Panc1 (cell line): Measurements from ENCODE around the gene PROM2. TPM values are rescaled to one million over a fixed set of nuclear protein-coding genes. Genes with fewer than 3 reads are reported as not detected.

ENCODE experiments used
- ATAC-seq: fragments of 200-7000 bp; cut with Tn5 transposase; 2 replicates; pipeline ENCODE4 v1.9.1; 2020; ENCODE audit warnings: mild to moderate bottlenecking, moderate library complexity
- BruUV-seq: library from RNA; stranded (reverse); fragments of 400-500 nt; replicated peaks from 2 replicates; lab custom pipeline; 2021; lab: Mats Ljungman, UMichigan
- CTCF ChIA-PET: fragments of 300-600 bp; sonication (Branson Sonifier 250); formaldehyde crosslinking; loops from one replicate; lab custom pipeline; 2022; ENCODE audit warnings: antibody characterized with exemption; lab: Charles Lee
- POLR2A ChIA-PET: fragments of 300-600 bp; sonication (Branson Sonifier 250); formaldehyde crosslinking; loops from one replicate; lab custom pipeline; 2022; ENCODE audit warnings: antibody characterized with exemption; lab: Charles Lee
- DNase-seq: peaks from one replicate; pipeline ENCODE4 v3.0.0-alpha.2; 2010; ENCODE audit warnings: low read depth, low spot score
- H3K27ac ChIP-seq: 2 replicates; pipeline ENCODE4 v1.5.1; 2011; ENCODE audit warnings: mild to moderate bottlenecking, low read length, inconsistent platforms
- H3K27me3 ChIP-seq: fragments of 200-500 bp; sonication (Bioruptor generic); 2 replicates; pipeline ENCODE4 v1.6.0; 2014; ENCODE audit warnings: low read length, inconsistent platforms; ENCODE audit not compliant: control insufficient read depth, insufficient read depth
- H3K36me3 ChIP-seq: fragments of 200-500 bp; sonication (Bioruptor generic); 2 replicates; pipeline ENCODE4 v1.5.1; 2014; ENCODE audit warnings: inconsistent platforms, mild to moderate bottlenecking, low read length, moderate library complexity; ENCODE audit not compliant: control insufficient read depth, insufficient read depth
- H3K4me1 ChIP-seq: 2 replicates; pipeline ENCODE4 v1.5.1; 2011; ENCODE audit warnings: inconsistent platforms, mild to moderate bottlenecking, low read length, moderate library complexity; ENCODE audit not compliant: control insufficient read depth, insufficient read depth
- H3K4me3 ChIP-seq, 2 experiments: 2 replicates each; pipeline ENCODE4 v1.5.1; 2011 to 2012; ENCODE audit warnings: low read depth in 2 of 2, low read length in 2 of 2, mild to moderate bottlenecking in 2 of 2, inconsistent platforms in 1 of 2, moderate library complexity in 1 of 2
- H3K9me3 ChIP-seq: fragments of 200-500 bp; sonication (Bioruptor generic); 2 replicates; pipeline ENCODE4 v1.5.1; 2014; ENCODE audit warnings: low read depth, mild to moderate bottlenecking, inconsistent platforms, low read length, moderate library complexity; ENCODE audit not compliant: control insufficient read depth, insufficient read depth
- CTCF ChIP-seq: fragments of 450-650 bp; IDR thresholded peaks from 2 replicates; pipeline ENCODE4 v1.5.1; 2017; ENCODE audit warnings: mild to moderate bottlenecking
- POLR2AphosphoS5 ChIP-seq: IDR thresholded peaks from 2 replicates; pipeline ENCODE4 v1.6.1; 2012; ENCODE audit warnings: mild to moderate bottlenecking, low read depth, low read length, moderate library complexity
- SIN3A ChIP-seq: IDR thresholded peaks from 2 replicates; pipeline ENCODE4 v1.6.1; 2012; ENCODE audit warnings: low read depth, mild to moderate bottlenecking, low read length, moderate library complexity, borderline replicate concordance; ENCODE audit not compliant: insufficient read depth
- TCF7L2 ChIP-seq: IDR thresholded peaks from 2 replicates; pipeline ENCODE4 v1.6.1; 2011; ENCODE audit warnings: mild to moderate bottlenecking, low read depth, low read length, inconsistent platforms
- in situ Hi-C: cut with HindIII; loops from 2 replicates; pipeline ENCODE4 v1.10.0; 2016; ENCODE audit warnings: low sequenced_read_pairs, low pct_unique_long_range_greater_than_20kb
- intact Hi-C: fragments of 100-400 bp; cut with micrococcal nuclease; formaldehyde crosslinking; loops from one replicate; pipeline ENCODE4 v1.10.0; 2022; ENCODE audit not compliant: unreplicated experiment
- total RNA-seq: library from RNA; stranded (reverse); gene quantifications from one replicate; pipeline ENCODE4 v1.2.1, GENCODE V29; 2021; ENCODE audit not compliant: unreplicated experiment
- TF ChIP-seq, protein P1 (sequence below), 2 experiments: IDR thresholded peaks; 2 replicates each; pipeline ENCODE4 v1.6.1; 2011 to 2012; ENCODE audit warnings: low read depth in 2 of 2, control low read depth in 1 of 2, low read length in 1 of 2, mild to moderate bottlenecking in 1 of 2, moderate library complexity in 1 of 2; ENCODE audit not compliant: insufficient read depth in 1 of 2

The PROM2 gene
- total RNA-seq, 1 experiment from 2014 or later = 1.4 TPM

DNA sequence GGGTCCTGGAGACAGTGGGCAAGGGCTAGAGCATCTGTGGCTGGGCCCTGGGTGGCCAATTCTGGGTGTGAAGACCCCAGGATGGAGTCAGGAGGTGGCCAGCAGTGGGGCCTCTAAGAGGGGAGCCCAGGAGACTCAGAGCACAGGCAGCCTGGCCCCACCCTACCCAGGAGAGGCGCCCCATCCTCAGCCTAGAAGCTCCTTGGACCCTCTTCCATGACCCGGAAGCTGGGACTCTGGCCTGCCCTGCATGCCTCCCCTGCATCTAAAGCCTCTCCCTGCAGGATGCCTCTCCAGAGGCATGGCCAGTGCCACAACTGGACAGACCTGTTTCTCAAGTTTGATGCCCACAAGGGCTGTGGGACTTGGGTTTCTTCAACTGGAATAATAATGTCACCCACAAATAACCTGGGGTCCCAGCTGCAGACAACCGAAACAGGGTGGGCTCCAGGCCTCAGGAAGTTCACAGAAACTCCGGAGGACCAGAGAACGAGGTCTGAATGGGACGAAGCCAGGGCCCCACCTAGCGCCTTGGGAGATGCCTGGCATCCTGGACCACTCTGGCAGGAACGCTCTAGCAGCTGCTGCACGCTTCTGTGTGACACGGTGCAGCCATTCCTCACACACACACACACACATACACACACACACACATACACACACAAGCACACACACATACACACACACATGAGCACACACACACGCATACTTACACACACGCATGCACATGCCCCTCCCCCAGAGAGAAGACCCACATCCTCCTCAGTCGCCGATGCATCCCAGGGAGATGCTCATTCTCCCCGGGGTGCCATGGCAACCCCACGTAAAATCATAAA is 39.3 kb downstream of the PROM2 start:
- in situ Hi-C loops = no loop called here
- ChIA-PET CTCF (interaction anchor here (2.2 kb wide), 1 partner anchor 82 kb away, joined by 8 read pairs; no protein-coding TSS in a partner anchor), POLR2A (no interaction called here)
- ATAC-seq (no peak), DNase-seq (no peak)
- Histone ChIP-seq H3K27me3 (no peaks in the 10 kb centered on the region), H3K4me1 (0 out of 2 replicates have a peak, but pooled peaks cover 3% of the 10 kb centered on the region), H3K36me3 (no peaks in the 10 kb centered on the region), H3K4me3 (no peak overlapping the region), H3K9me3 (no peaks in the 10 kb centered on the region), H3K27ac (no peak overlapping the region)
- TF ChIP-seq SIN3A (no peak), POLR2AphosphoS5 (no peak), CTCF (no peak), TCF7L2 (no peak)
- TF ChIP-seq, protein P1, sequence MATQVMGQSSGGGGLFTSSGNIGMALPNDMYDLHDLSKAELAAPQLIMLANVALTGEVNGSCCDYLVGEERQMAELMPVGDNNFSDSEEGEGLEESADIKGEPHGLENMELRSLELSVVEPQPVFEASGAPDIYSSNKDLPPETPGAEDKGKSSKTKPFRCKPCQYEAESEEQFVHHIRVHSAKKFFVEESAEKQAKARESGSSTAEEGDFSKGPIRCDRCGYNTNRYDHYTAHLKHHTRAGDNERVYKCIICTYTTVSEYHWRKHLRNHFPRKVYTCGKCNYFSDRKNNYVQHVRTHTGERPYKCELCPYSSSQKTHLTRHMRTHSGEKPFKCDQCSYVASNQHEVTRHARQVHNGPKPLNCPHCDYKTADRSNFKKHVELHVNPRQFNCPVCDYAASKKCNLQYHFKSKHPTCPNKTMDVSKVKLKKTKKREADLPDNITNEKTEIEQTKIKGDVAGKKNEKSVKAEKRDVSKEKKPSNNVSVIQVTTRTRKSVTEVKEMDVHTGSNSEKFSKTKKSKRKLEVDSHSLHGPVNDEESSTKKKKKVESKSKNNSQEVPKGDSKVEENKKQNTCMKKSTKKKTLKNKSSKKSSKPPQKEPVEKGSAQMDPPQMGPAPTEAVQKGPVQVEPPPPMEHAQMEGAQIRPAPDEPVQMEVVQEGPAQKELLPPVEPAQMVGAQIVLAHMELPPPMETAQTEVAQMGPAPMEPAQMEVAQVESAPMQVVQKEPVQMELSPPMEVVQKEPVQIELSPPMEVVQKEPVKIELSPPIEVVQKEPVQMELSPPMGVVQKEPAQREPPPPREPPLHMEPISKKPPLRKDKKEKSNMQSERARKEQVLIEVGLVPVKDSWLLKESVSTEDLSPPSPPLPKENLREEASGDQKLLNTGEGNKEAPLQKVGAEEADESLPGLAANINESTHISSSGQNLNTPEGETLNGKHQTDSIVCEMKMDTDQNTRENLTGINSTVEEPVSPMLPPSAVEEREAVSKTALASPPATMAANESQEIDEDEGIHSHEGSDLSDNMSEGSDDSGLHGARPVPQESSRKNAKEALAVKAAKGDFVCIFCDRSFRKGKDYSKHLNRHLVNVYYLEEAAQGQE (IDR thresholded peaks at IDR 0.05; ENCODE audit: insufficient read depth in 1 of 2, low read depth in 2 of 2, low read length in 1 of 2) = no peak
- intact Hi-C loops = no loop called here
- no TSS peak for BruUV-seq

- no TSS peak for BruUV-seq
- peak; percentile 3; the same call in 1 of the 2 replicates for ATAC-seq
- in situ Hi-C loops = no loop called here
Observed at GRCh38 chr2:95314598-95314963, 40.3 kb downstream of the PROM2 start.

More at GRCh38 chr2:95314598-95314963, 40.3 kb downstream of the PROM2 start:
- TF ChIP-seq POLR2AphosphoS5 (no peak), SIN3A (no peak), TCF7L2 (no peak), CTCF (no peak)
- TF ChIP-seq, protein P1 (IDR thresholded peaks at IDR 0.05; ENCODE audit: insufficient read depth in 1 of 2, low read depth in 2 of 2, low read length in 1 of 2) = no peak
- Histone ChIP-seq H3K4me1 (0 out of 2 replicates have a peak, but pooled peaks cover 3% of the 10 kb centered on the region), H3K27ac (no peak overlapping the region), H3K9me3 (no peaks in the 10 kb centered on the region), H3K27me3 (no peaks in the 10 kb centered on the region), H3K36me3 (no peaks in the 10 kb centered on the region), H3K4me3 (no peak overlapping the region)
- intact Hi-C loops = no loop called here
- CTCF ChIA-PET = interaction anchor here (0.5 kb wide), 1 partner anchor 86 kb away, joined by 3 read pairs; no protein-coding TSS in a partner anchor
- no peak for DNase-seq
- POLR2A ChIA-PET = no interaction called here
